Astrocyte (in vitro differentiated cells and primary cell): ENCODE results near the gene SPAST. TPM values are rescaled to one million over a fixed set of nuclear protein-coding genes. Genes with fewer than 3 reads are reported as not detected.
"Not testable (repeated sequence)": the region's sequence is repeated elsewhere in the genome, so short reads cannot be mapped to it uniquely, and the experiment has no call there.

Source experiments
- DNase-seq: peaks from one replicate; pipeline ENCODE4 v3.0.0-alpha.2; 2010; ENCODE audit warnings: low read depth
- FAIRE-seq: peaks from 2 replicates; lab custom pipeline; 2011; peaks lifted over from hg19 to GRCh38; lab: Jason Lieb, UNC
- H2AFZ ChIP-seq: 2 replicates; pipeline ENCODE4 v1.6.0; 2012; ENCODE audit warnings: low read depth, low read length, inconsistent platforms
- H3K27ac ChIP-seq: 2 replicates; pipeline ENCODE4 v1.5.1; 2011; ENCODE audit warnings: low read depth, low read length, inconsistent platforms
- H3K27me3 ChIP-seq: 2 replicates; pipeline ENCODE4 v1.6.0; 2011; ENCODE audit warnings: low read length, inconsistent platforms; ENCODE audit not compliant: insufficient read depth
- H3K36me3 ChIP-seq: 2 replicates; pipeline ENCODE4 v1.5.1; 2011; ENCODE audit warnings: low read length, inconsistent platforms; ENCODE audit not compliant: insufficient read depth
- H3K4me1 ChIP-seq: 2 replicates; pipeline ENCODE4 v1.5.1; 2011; ENCODE audit warnings: low read length, inconsistent platforms; ENCODE audit not compliant: insufficient read depth
- H3K4me2 ChIP-seq: 2 replicates; pipeline ENCODE4 v1.6.0; 2012; ENCODE audit warnings: low read length, inconsistent platforms
- H3K4me3 ChIP-seq: 2 replicates; pipeline ENCODE4 v1.5.1; 2011; ENCODE audit warnings: low read depth, mild to moderate bottlenecking, low read length, inconsistent platforms; ENCODE audit not compliant: insufficient read depth
- H3K79me2 ChIP-seq: 2 replicates; pipeline ENCODE4 v1.6.0; 2012; ENCODE audit warnings: mild to moderate bottlenecking, low read length, inconsistent platforms; ENCODE audit not compliant: insufficient read depth
- H3K9ac ChIP-seq: 2 replicates; pipeline ENCODE4 v1.6.0; 2012; ENCODE audit warnings: mild to moderate bottlenecking, low read length, inconsistent platforms
- H3K9me3 ChIP-seq: 2 replicates; pipeline ENCODE4 v1.5.1; 2012; ENCODE audit warnings: low read depth, mild to moderate bottlenecking, low read length, inconsistent platforms; ENCODE audit not compliant: insufficient read depth
- H4K20me1 ChIP-seq: 2 replicates; pipeline ENCODE4 v1.6.0; 2012; ENCODE audit warnings: low read length, inconsistent platforms; ENCODE audit not compliant: insufficient read depth
- H3K27ac Mint-ChIP-seq: one replicate; pipeline ENCODE4 v1.8.0; 2021; ENCODE audit warnings: mild to moderate bottlenecking, mixed read lengths; ENCODE audit not compliant: unreplicated experiment
- H3K27me3 Mint-ChIP-seq: one replicate; pipeline ENCODE4 v1.8.0; 2021; ENCODE audit warnings: low read depth, mixed read lengths; ENCODE audit not compliant: unreplicated experiment
- H3K36me3 Mint-ChIP-seq: one replicate; pipeline ENCODE4 v1.8.0; 2021; ENCODE audit warnings: low read depth, mixed read lengths; ENCODE audit not compliant: unreplicated experiment
- H3K4me1 Mint-ChIP-seq: one replicate; pipeline ENCODE4 v1.8.0; 2021; ENCODE audit warnings: low read depth, mixed read lengths; ENCODE audit not compliant: unreplicated experiment
- H3K4me3 Mint-ChIP-seq: one replicate; pipeline ENCODE4 v1.8.0; 2021; ENCODE audit warnings: mild to moderate bottlenecking, moderate library complexity, mixed read lengths; ENCODE audit not compliant: unreplicated experiment
- H3K9me3 Mint-ChIP-seq: one replicate; pipeline ENCODE4 v1.8.0; 2021; ENCODE audit warnings: mild to moderate bottlenecking, mixed read lengths; ENCODE audit not compliant: unreplicated experiment
- CTCF ChIP-seq: IDR thresholded peaks from 2 replicates; pipeline ENCODE4 v1.5.1; 2011; ENCODE audit warnings: low read depth, mild to moderate bottlenecking, inconsistent platforms, low read length, moderate library complexity; ENCODE audit not compliant: insufficient read depth
- EZH2 ChIP-seq: IDR thresholded peaks from 2 replicates; pipeline ENCODE4 v1.6.1; 2012; ENCODE audit warnings: mild to moderate bottlenecking, low read length, inconsistent platforms; ENCODE audit not compliant: insufficient read depth
- total RNA-seq: library from RNA; stranded (reverse); gene quantifications from 2 replicates; pipeline ENCODE4 v1.2.1, GENCODE V29; 2021

The SPAST gene
- total RNA-seq, 1 donor from 2014 or later = 18.0 TPM

GRCh38 chr2:32039447-32040219 lies 23.7 kb upstream of the SPAST start, which contains the start of gene DPY30:
Gene DPY30, minus strand, starts transcription at chr2:32039805. Its CDS starts 349 bp downstream, at chr2:32039456.
- Histone ChIP-seq H3K27ac (peak within 1 kb of the TSS; percentile 78), H2AFZ (peak within 1 kb of the TSS; percentile 99), H3K9me3 (no peaks in the 10 kb centered on the region), H3K79me2 (peaks cover 17% of the 10 kb centered on the region), H3K27me3 (no peaks in the 10 kb centered on the region), H3K9ac (peak within 1 kb of the TSS; percentile 84), H4K20me1 (no peaks in the 10 kb centered on the region), H3K4me3 (peak within 1 kb of the TSS; percentile 87), H3K4me2 (peak within 1 kb of the TSS; percentile 97), H3K36me3 (no peaks in the 10 kb centered on the region), H3K4me1 (no peaks in the 10 kb centered on the region)
- Mint-ChIP-seq H3K9me3 (no peaks in the 10 kb centered on the region), H3K36me3 (no peaks in the 10 kb centered on the region), H3K27ac (peak within 1 kb of the TSS; percentile 79), H3K4me3 (peak within 1 kb of the TSS; percentile 88), H3K4me1 (peaks cover 4% of the 10 kb centered on the region), H3K27me3 (no peaks in the 10 kb centered on the region)
- TF ChIP-seq CTCF (no peak), EZH2 (no peak)
- FAIRE-seq = no peak
- DNase-seq = peak; percentile 83

GRCh38 chr2:32043561-32043960 lies 19.8 kb upstream of the SPAST start:
- TF ChIP-seq CTCF = no peak
- TF ChIP-seq EZH2 = no peak
- Mint-ChIP-seq H3K4me1 (peaks cover 4% of the 10 kb centered on the region), H3K27ac (no peak overlapping the region), H3K36me3 (no peaks in the 10 kb centered on the region), H3K4me3 (no peak overlapping the region), H3K9me3 (no peaks in the 10 kb centered on the region), H3K27me3 (no peaks in the 10 kb centered on the region)
- no peaks in the 10 kb centered on the region for H3K9me3 ChIP-seq
- H3K36me3 ChIP-seq = no peaks in the 10 kb centered on the region
- no peak overlapping the region for H2AFZ ChIP-seq
- H3K27ac ChIP-seq = no peak overlapping the region
- peaks cover 10% of the 10 kb centered on the region for H3K79me2 ChIP-seq
- no peak overlapping the region for H3K4me2 ChIP-seq
- no peaks in the 10 kb centered on the region for H4K20me1 ChIP-seq
- FAIRE-seq (no peak), DNase-seq (no peak)
- no peaks in the 10 kb centered on the region for H3K27me3 ChIP-seq
- no peak overlapping the region for H3K9ac ChIP-seq
- no peak overlapping the region for H3K4me3 ChIP-seq
- H3K4me1 ChIP-seq = no peaks in the 10 kb centered on the region

- Histone ChIP-seq H4K20me1 (no peaks in the 10 kb centered on the region), H3K27me3 (no peaks in the 10 kb centered on the region), H3K4me2 (no peak overlapping the region), H3K4me3 (no peak overlapping the region), H3K9ac (no peak overlapping the region), H2AFZ (no peak overlapping the region), H3K36me3 (no peaks in the 10 kb centered on the region), H3K4me1 (no peaks in the 10 kb centered on the region), H3K79me2 (no peaks in the 10 kb centered on the region), H3K9me3 (no peaks in the 10 kb centered on the region), H3K27ac (no peak overlapping the region)
- H3K4me1 Mint-ChIP-seq = no peaks in the 10 kb centered on the region
- no peak for TF ChIP-seq CTCF
- TF ChIP-seq EZH2 = no peak
- H3K4me3 Mint-ChIP-seq = no peak overlapping the region
- no peaks in the 10 kb centered on the region for H3K27me3 Mint-ChIP-seq
- H3K27ac Mint-ChIP-seq = no peak overlapping the region
- FAIRE-seq (no peak), DNase-seq (no peak)
- H3K9me3 Mint-ChIP-seq = no peaks in the 10 kb centered on the region
- H3K36me3 Mint-ChIP-seq = no peaks in the 10 kb centered on the region
Observed at GRCh38 chr2:32051836-32052439, 11.4 kb upstream of the SPAST start.

- DNase-seq, H3K36me3 ChIP-seq, H3K36me3 Mint-ChIP-seq, H3K9me3 ChIP-seq, H3K4me1 Mint-ChIP-seq, H3K4me2 ChIP-seq, H4K20me1 ChIP-seq, H3K4me1 ChIP-seq, H2AFZ ChIP-seq, FAIRE-seq, H3K9me3 Mint-ChIP-seq, H3K9ac ChIP-seq, H3K4me3 ChIP-seq, H3K27me3 ChIP-seq, H3K27me3 Mint-ChIP-seq, H3K4me3 Mint-ChIP-seq, H3K79me2 ChIP-seq, H3K27ac ChIP-seq, H3K27ac Mint-ChIP-seq: not testable (repeated sequence)
Observed at GRCh38 chr2:32054583-32054982, 8.8 kb upstream of the SPAST start.
